CD4-positive, CD25-positive, alpha-beta regulatory T cell (primary cell): ENCODE data around the gene DNAH1. TPM values are rescaled to one million over a fixed set of nuclear protein-coding genes. Genes with fewer than 3 reads are reported as not detected.

Source experiments
- ATAC-seq, 2 donors: fragments of 150-1000 bp; cut with Tn5 transposase; one replicate each; pipeline ENCODE4 v1.10.0; 2021; ENCODE audit warnings: low read depth in 2 of 2, moderate number of reproducible peaks in 2 of 2, moderate library complexity in 1 of 2
- DNase-seq, 3 donors: peaks; one replicate each; pipeline versions ENCODE4 v3.0.0 to v3.0.0-alpha.2; 2012 to 2022; ENCODE audit warnings: mixed read lengths in 1 of 3
- H3K27ac ChIP-seq: one replicate; pipeline ENCODE4 v1.7.0; 2013; ENCODE audit warnings: mild to moderate bottlenecking, low read length; ENCODE audit not compliant: insufficient read depth, poor library complexity, severe bottlenecking
- H3K27me3 ChIP-seq: one replicate; pipeline ENCODE4 v1.7.0; 2013; ENCODE audit warnings: low read length; ENCODE audit not compliant: control insufficient read depth, insufficient read depth
- H3K36me3 ChIP-seq: one replicate; pipeline ENCODE4 v1.7.0; 2013; ENCODE audit warnings: mild to moderate bottlenecking, low read length, moderate library complexity; ENCODE audit not compliant: control insufficient read depth, insufficient read depth
- H3K4me1 ChIP-seq: 2 replicates; pipeline ENCODE4 v1.7.0; 2013; ENCODE audit warnings: mild to moderate bottlenecking, low read length; ENCODE audit not compliant: insufficient read depth, control insufficient read depth, poor library complexity, severe bottlenecking
- H3K4me3 ChIP-seq: one replicate; pipeline ENCODE4 v1.7.0; 2013; ENCODE audit warnings: low read depth, mild to moderate bottlenecking, low read length, moderate library complexity
- H3K9me3 ChIP-seq, 2 experiments: 1 replicate in 1 of 2; 2 replicates in 1 of 2; pipeline ENCODE4 v1.7.0; 2013; ENCODE audit warnings: low read length in 2 of 2, mild to moderate bottlenecking in 1 of 2, moderate library complexity in 1 of 2; ENCODE audit not compliant: control insufficient read depth in 2 of 2
- H3K27ac Mint-ChIP-seq, 3 donors: one replicate each; pipeline ENCODE4 v1.8.0; 2020 to 2022; ENCODE audit warnings: mild to moderate bottlenecking in 3 of 3, mixed read lengths in 3 of 3, moderate library complexity in 2 of 3
- H3K27me3 Mint-ChIP-seq: one replicate; pipeline ENCODE4 v1.8.0; 2022; ENCODE audit warnings: mild to moderate bottlenecking, mixed read lengths
- H3K36me3 Mint-ChIP-seq: one replicate; pipeline ENCODE4 v1.8.0; 2020; ENCODE audit warnings: mixed read lengths
- H3K4me1 Mint-ChIP-seq, 4 donors: one replicate each; pipeline ENCODE4 v1.8.0; 2020 to 2022; ENCODE audit warnings: mixed read lengths in 4 of 4, mild to moderate bottlenecking in 1 of 4
- H3K4me3 Mint-ChIP-seq, 4 donors: one replicate each; pipeline ENCODE4 v1.8.0; 2020 to 2022; ENCODE audit warnings: mild to moderate bottlenecking in 4 of 4, mixed read lengths in 4 of 4, moderate library complexity in 3 of 4
- H3K9me3 Mint-ChIP-seq, 7 donors: one replicate each; pipeline ENCODE4 v1.8.0; 2020 to 2022; ENCODE audit warnings: mixed read lengths in 7 of 7, mild to moderate bottlenecking in 3 of 7, moderate library complexity in 2 of 7
- polyA plus RNA-seq, 4 donors: library from polyadenylated mRNA; unstranded; fragments of 300-500 nt; fragmentation: Illumina TruSeq; gene quantifications; one replicate each; pipeline ENCODE4 v1.2.3, GENCODE V29; 2021
- total RNA-seq: library from RNA; stranded (reverse); gene quantifications from one replicate; pipeline ENCODE4 v1.2.3, GENCODE V29; 2022

Gene DNAH1
- total and polyA plus RNA-seq, 5 donors from 2014 or later, result 0.39 to 59.8 (median 0.67) TPM

DNA sequence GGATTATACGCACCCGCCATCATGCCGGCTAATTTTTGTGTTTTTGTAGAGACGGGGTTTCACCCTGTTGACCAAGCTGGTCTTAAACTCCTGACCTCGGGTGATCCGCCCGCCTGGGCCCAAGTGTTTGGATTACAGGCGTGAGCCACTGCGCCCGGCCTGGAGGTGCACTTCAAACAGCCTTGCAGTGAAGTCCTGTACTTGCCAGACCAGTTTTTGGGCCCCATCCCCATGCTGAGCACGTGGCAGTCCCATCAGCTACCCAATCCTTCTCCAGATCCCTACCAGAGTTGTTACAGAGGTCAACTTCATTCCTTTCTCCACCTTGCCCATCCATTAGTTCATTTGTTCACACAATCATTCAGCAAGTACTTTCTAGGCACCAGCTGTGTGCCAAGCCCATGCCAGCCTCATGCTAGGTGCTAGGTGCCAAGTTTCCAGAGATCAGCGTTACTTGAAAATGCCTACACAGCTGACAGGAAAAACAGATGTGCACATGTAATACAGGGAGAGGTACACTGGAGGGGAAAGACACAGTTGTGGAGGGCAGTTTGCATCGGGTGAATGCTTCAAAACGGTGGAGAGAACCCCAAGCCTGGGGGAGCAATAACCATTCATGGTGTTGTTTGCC is 2.2 kb downstream of the DNAH1 start:
- Mint-ChIP-seq H3K4me3 (no peak overlapping the region), H3K36me3 (peaks cover 14% of the 10 kb centered on the region), H3K9me3 (no peaks in the 10 kb centered on the region), H3K27ac (no peak overlapping the region), H3K27me3 (no peaks in the 10 kb centered on the region), H3K4me1 (peaks cover 4 to 19% (median 10%) of the 10 kb centered on the region in 4 donors)
- H3K4me1 ChIP-seq, result peaks cover 10% of the 10 kb centered on the region
- H3K27ac ChIP-seq, result no peak overlapping the region
- H3K4me3 ChIP-seq, result no peak overlapping the region
- DNase-seq (no peak), ATAC-seq (no peak)
- no peaks in the 10 kb centered on the region for H3K36me3 ChIP-seq
- no peaks in the 10 kb centered on the region for H3K9me3 ChIP-seq
- H3K27me3 ChIP-seq, result no peaks in the 10 kb centered on the region

DNA sequence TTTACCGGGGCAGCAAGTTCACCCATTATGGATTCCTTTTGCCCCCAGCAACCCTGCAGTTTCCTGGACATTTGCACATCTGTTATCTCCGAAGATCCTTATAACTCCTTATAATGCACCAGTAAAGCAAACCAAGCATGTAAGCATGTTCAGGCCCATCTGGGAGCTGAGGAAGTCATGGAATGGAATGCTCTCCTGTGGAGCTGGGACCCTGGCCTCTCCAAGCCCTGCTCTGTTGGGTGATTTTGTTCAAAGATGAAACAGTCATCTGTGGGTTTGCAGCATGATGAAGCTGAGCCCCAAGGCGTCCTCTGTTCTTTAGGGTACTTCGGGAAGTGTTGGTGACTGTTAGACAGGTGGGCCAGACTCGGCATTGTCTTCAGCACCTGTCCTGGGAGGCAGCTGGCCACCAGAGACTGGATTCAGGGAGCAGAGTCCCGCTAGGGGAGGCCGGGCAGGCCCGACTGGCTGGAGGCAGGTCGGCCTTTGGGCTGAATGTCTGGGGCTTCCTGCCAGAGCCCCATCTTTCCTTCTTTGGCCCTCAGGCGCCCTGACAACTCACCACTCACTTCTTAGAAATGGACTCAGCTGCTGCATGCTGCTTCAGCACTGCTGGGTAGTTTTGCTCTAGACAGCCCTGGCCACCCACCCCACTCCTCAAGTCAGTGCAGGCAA is 3.9 kb downstream of the DNAH1 start:
- peaks cover 10% of the 10 kb centered on the region for H3K4me1 ChIP-seq
- no peaks in the 10 kb centered on the region for H3K27me3 ChIP-seq
- ATAC-seq, result no peak
- no peak overlapping the region for H3K27ac ChIP-seq
- H3K4me3 Mint-ChIP-seq, result no peak overlapping the region
- no peak for DNase-seq
- no peaks in the 10 kb centered on the region for H3K27me3 Mint-ChIP-seq
- no peaks in the 10 kb centered on the region for H3K9me3 Mint-ChIP-seq
- H3K9me3 ChIP-seq, result no peaks in the 10 kb centered on the region
- H3K4me3 ChIP-seq, result no peak overlapping the region
- peaks cover 2 to 17% (median 10%) of the 10 kb centered on the region in 4 donors for H3K4me1 Mint-ChIP-seq
- peaks cover 10% of the 10 kb centered on the region for H3K36me3 Mint-ChIP-seq
- H3K27ac Mint-ChIP-seq, result no peak overlapping the region
- H3K36me3 ChIP-seq, result no peaks in the 10 kb centered on the region

DNA sequence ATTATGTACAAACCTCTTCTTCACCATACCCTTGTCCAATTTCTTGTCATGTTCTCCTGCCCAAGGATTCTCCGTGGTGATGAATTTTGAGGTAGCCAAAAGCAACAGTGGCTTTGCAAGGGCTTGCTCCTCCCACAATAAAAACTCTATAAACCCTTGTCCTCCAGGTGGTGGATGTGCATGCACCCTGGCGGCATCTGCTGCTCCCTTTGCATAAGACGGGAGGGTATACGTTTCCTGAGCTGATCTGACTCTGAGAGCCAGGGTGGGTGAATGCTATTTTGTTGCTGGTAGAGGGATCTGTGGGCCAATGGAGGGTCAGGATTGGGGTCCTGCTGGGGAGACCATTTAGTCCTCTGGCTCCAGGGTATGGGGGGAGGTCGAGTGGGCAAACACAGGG is 5.4 kb downstream of the DNAH1 start:
- H3K36me3 Mint-ChIP-seq, result peaks cover 10% of the 10 kb centered on the region
- no peaks in the 10 kb centered on the region for H3K36me3 ChIP-seq
- no peaks in the 10 kb centered on the region for H3K9me3 ChIP-seq
- H3K4me3 Mint-ChIP-seq, result no peak overlapping the region
- no peak overlapping the region for H3K27ac Mint-ChIP-seq
- H3K4me1 Mint-ChIP-seq, result peaks cover 2 to 17% (median 9%) of the 10 kb centered on the region in 4 donors
- ATAC-seq, result no peak
- no peak overlapping the region for H3K4me3 ChIP-seq
- H3K27ac ChIP-seq, result no peak overlapping the region
- H3K4me1 ChIP-seq, result peaks cover 10% of the 10 kb centered on the region
- no peaks in the 10 kb centered on the region for H3K27me3 ChIP-seq
- DNase-seq, result no peak
- H3K27me3 Mint-ChIP-seq, result no peaks in the 10 kb centered on the region
- no peaks in the 10 kb centered on the region for H3K9me3 Mint-ChIP-seq

DNA sequence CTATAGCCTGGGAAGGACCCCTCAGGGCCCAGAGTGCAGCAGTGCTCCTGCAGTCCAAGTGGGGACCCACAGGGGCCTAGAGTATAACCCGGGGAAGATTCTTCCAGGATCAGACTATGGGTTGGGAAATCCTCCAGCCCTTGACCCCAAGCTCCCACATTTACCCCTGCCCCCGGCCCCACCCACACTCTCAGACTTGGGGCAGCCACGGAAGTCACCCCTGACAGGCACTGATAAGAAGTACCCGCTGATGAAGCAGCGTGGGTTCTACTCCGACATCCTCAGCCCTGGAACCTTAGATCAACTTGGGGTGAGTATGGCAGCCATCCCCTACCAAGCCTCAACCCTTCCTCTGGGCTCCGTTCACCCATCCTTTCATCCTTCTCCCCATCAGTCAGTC is 6.3 kb downstream of the DNAH1 start:
- Mint-ChIP-seq H3K9me3 (no peaks in the 10 kb centered on the region), H3K27me3 (no peaks in the 10 kb centered on the region), H3K4me1 (peaks cover 0 to 12% (median 2%) of the 10 kb centered on the region in 4 donors), H3K4me3 (no peak overlapping the region), H3K27ac (no peak overlapping the region), H3K36me3 (peaks cover 10% of the 10 kb centered on the region)
- DNase-seq (no peak), ATAC-seq (no peak)
- H3K27ac ChIP-seq, result no peak overlapping the region
- peaks cover 6% of the 10 kb centered on the region for H3K4me1 ChIP-seq
- H3K4me3 ChIP-seq, result no peak overlapping the region
- no peaks in the 10 kb centered on the region for H3K36me3 ChIP-seq
- H3K27me3 ChIP-seq, result no peaks in the 10 kb centered on the region
- H3K9me3 ChIP-seq, result no peaks in the 10 kb centered on the region

DNA sequence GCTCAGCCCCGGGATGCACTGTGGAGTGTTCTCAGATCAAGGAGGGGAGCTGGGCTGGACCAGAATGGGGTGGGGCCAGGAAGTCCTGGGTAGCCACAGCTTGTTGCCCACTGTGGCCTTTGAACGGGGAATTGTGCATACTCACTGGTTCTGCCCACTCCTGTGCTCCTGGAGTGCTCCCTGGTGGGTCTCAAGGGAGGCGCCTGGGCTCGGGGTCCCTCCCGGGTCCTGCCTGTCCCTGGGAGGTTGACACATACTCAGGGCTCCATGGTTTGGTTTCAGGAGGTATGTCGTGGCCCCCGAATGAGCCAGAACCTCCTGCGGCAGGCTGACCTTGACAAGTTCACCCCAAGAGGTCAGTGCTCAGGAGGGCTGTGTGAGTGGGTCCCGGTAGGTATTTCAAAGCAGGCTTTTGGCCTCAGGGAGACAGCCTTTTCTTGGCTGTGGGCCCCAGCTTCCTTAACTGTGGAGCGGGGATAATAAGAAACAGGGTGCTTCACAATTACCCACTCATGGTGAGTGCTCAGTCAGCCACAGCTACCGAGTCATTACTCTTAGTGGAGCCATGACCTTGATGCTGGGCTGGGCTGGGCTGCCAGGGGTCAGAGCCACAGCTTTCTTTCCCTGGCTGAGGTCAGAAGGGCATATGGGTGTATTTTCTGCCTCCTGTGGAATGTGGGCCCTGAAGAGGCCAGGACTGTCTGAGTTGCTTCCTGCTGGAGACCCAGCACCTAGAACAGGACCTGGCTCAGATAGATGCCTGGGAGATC is 7.6 kb downstream of the DNAH1 start:
- H3K4me1 Mint-ChIP-seq, result peaks cover 0 to 7% (median 0%) of the 10 kb centered on the region in 4 donors
- H3K27me3 ChIP-seq, result no peaks in the 10 kb centered on the region
- ATAC-seq (no peak), DNase-seq (no peak)
- H3K4me3 ChIP-seq, result no peak overlapping the region
- no peaks in the 10 kb centered on the region for H3K36me3 ChIP-seq
- H3K27ac ChIP-seq, result no peak overlapping the region
- peak overlapping the region in 1 of 3 donors; percentile 42 for H3K27ac Mint-ChIP-seq
- no peaks in the 10 kb centered on the region for H3K4me1 ChIP-seq
- H3K4me3 Mint-ChIP-seq, result no peak overlapping the region
- peaks cover 14% of the 10 kb centered on the region for H3K36me3 Mint-ChIP-seq
- H3K9me3 Mint-ChIP-seq, result no peaks in the 10 kb centered on the region
- H3K9me3 ChIP-seq, result no peaks in the 10 kb centered on the region
- H3K27me3 Mint-ChIP-seq, result no peaks in the 10 kb centered on the region

DNA sequence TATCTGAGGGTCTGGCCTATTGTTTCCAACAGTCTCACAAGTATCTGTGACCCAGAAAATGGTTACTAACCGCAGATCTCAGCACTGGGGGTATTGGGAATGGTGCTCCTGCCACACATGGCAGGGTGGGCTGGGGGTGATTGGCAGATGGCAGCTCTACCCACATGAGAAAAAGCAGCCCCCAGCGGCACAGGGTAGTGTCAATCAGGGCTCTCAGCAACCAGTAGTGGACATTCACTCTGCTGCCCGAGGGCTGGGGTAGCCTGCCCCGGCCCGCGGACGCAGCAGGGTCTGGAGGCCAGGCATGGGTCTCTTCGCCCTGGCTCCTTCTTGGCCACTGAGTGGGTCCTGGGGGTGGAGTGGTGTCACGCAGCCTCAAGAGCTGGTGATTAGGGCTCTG is 8.6 kb downstream of the DNAH1 start:
- H3K4me3 ChIP-seq, result no peak overlapping the region
- Mint-ChIP-seq H3K27ac (no peak overlapping the region), H3K4me3 (no peak overlapping the region), H3K9me3 (no peaks in the 10 kb centered on the region), H3K4me1 (peaks cover 0 to 5% (median 0%) of the 10 kb centered on the region in 4 donors), H3K36me3 (peaks cover 14% of the 10 kb centered on the region), H3K27me3 (no peaks in the 10 kb centered on the region)
- no peaks in the 10 kb centered on the region for H3K9me3 ChIP-seq
- no peaks in the 10 kb centered on the region for H3K4me1 ChIP-seq
- no peaks in the 10 kb centered on the region for H3K27me3 ChIP-seq
- no peaks in the 10 kb centered on the region for H3K36me3 ChIP-seq
- H3K27ac ChIP-seq, result no peak overlapping the region
- no peak for ATAC-seq
- DNase-seq, result no peak

DNA sequence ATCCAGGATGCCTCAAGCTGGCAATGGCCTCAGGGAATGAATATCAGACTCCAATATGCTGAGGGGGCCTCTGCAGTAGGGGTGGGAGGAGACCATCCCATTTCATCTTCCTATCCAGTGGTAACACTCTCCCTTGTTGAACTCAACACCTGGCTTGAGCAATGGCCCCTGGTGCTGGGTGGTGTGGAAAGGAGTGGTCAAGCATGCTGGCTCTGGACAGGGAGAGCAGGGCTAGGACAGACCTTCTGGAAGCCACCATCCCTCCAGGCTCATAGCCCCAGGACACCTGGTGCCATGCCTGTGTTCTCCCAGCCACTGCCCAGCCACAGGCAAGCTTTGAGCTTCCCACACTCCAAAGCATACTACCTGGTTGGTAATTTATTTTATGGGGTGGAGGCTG is 9.6 kb downstream of the DNAH1 start:
- no peaks in the 10 kb centered on the region for H3K36me3 ChIP-seq
- DNase-seq (no peak), ATAC-seq (no peak)
- H3K27me3 Mint-ChIP-seq, result no peaks in the 10 kb centered on the region
- H3K4me3 Mint-ChIP-seq, result no peak overlapping the region
- no peaks in the 10 kb centered on the region for H3K4me1 ChIP-seq
- no peak overlapping the region for H3K27ac ChIP-seq
- peaks cover 0 to 5% (median 0%) of the 10 kb centered on the region in 4 donors for H3K4me1 Mint-ChIP-seq
- H3K36me3 Mint-ChIP-seq, result peaks cover 14% of the 10 kb centered on the region
- H3K9me3 ChIP-seq, result no peaks in the 10 kb centered on the region
- no peaks in the 10 kb centered on the region for H3K9me3 Mint-ChIP-seq
- H3K27ac Mint-ChIP-seq, result no peak overlapping the region
- H3K27me3 ChIP-seq, result no peaks in the 10 kb centered on the region
- H3K4me3 ChIP-seq, result no peak overlapping the region
